Gastrocnemius medialis (tissue), 4 donors: ENCODE data around the gene CYP2A7.
"Not testable (repeated sequence)": the region's sequence is repeated elsewhere in the genome, so short reads cannot be mapped to it uniquely, and the experiment has no call there.

Experiments
- POLR2A ChIP-seq, 2 donors: fragments of 450-650 bp; IDR thresholded peaks; one replicate each; pipeline ENCODE4 v1.6.1; 2017; ENCODE audit warnings: antibody characterized with exemption in 2 of 2, mild to moderate bottlenecking in 2 of 2, moderate library complexity in 2 of 2
- TF ChIP-seq, protein P1 (sequence below), 5 experiments: fragments of 450-650 bp in 3 of 5; fragments of 200-600 bp in 2 of 5; sonication (generic) in 2 of 5; IDR thresholded peaks in 4 of 5; conservative IDR thresholded peaks in 1 of 5; 1 replicate in 4 of 5; 2 replicates in 1 of 5; pipeline ENCODE4 v1.5.1; 2016 to 2019; ENCODE audit warnings: antibody characterized with exemption in 5 of 5, mild to moderate bottlenecking in 3 of 5, moderate library complexity in 3 of 5

DNA sequence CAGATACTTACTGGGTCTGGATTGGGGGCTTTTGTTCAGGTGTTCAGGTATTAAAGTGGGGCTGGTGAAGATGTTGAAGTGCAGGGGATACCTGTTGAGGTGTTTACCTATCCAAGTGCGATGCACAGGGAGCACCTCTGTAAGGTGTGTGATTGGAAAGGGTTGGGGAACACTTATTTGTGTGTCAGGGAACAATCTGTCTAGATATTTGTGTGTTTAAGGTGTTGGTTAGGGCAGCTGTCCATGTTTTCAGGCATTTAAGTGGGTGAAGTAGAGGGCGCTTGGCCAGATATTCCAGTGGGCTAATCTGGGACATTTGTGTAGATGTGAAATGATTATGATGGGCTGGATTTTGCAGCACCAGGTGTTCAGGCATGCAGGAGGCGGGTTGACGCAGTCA lies 2.7 kb downstream of the CYP2A7 start:
- TF ChIP-seq, protein P1, sequence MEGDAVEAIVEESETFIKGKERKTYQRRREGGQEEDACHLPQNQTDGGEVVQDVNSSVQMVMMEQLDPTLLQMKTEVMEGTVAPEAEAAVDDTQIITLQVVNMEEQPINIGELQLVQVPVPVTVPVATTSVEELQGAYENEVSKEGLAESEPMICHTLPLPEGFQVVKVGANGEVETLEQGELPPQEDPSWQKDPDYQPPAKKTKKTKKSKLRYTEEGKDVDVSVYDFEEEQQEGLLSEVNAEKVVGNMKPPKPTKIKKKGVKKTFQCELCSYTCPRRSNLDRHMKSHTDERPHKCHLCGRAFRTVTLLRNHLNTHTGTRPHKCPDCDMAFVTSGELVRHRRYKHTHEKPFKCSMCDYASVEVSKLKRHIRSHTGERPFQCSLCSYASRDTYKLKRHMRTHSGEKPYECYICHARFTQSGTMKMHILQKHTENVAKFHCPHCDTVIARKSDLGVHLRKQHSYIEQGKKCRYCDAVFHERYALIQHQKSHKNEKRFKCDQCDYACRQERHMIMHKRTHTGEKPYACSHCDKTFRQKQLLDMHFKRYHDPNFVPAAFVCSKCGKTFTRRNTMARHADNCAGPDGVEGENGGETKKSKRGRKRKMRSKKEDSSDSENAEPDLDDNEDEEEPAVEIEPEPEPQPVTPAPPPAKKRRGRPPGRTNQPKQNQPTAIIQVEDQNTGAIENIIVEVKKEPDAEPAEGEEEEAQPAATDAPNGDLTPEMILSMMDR (IDR thresholded peaks at IDR 0.05 in 4 of 5, conservative IDR thresholded peaks at IDR 0.05 in 1 of 5), result not testable (repeated sequence)
- TF ChIP-seq POLR2A (IDR thresholded peaks at IDR 0.05), result not testable (repeated sequence)
